ENCODE data around the gene LMF1. TPM values are rescaled to one million over a fixed set of nuclear protein-coding genes. Genes with fewer than 3 reads are reported as not detected.

LMF1 gene
- total and polyA plus RNA-seq, 8 donors = 7.6 to 121 (median 15.8) TPM

DNA sequence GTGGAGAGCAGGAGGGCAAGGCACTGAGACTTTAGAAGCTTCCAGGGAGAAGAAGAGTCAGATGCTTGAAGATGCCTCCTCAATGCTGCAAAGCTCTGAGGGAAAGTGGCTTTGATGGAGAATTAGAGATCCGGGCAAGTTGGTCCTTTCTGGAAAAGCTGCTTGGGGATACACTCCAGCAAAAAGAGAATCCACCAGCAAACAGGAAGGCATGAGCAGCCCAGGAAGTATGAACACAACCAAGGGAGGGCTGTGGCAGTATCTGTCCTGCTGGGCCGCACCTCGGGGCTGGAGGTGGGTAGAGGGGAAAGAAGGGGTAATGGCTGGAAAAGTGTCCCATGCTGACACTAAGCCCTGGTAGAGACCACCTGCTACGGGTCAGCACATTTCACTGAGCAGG lies 5.3 kb downstream of the LMF1 start:
- intact Hi-C loops (cut with DNase I; ENCODE audit: low total_unique reads) = no loop called here
- 96 to 99% (median 98%) methylated on average over 4 of the region's 4 CpGs for WGBS, 5 donors

DNA sequence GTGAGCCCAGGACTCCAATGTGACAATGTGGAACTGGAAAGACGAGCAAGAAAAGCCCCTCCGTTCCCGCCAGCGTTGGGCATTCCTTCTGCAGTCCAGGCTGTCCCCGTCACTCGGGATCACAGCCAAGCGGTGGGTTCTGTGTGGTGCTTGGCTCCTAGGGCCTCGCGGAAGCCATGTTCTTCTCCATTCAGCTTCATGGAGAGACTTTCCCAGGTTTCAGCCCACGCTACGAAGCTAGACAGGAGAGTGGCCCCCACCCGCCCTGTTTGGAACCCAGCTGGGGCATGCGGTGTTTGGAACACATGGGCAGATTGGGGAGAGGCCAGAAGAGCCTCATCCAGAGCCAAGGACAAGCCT lies 5.8 kb downstream of the LMF1 start:
- Histone ChIP-seq H3K36me3 (peaks cover 0 to 32% (median 22%) of the 10 kb centered on the region in 4 donors), H3K27me3 (no peaks in the 10 kb centered on the region), H3K9me3 (peaks cover 0 to 5% (median 0%) of the 10 kb centered on the region in 4 donors), H3K4me1 (peaks cover 10 to 24% (median 16%) of the 10 kb centered on the region in 4 donors), H3K27ac (no peak overlapping the region), H3K4me3 (no peak overlapping the region)
- TF ChIP-seq POLR2AphosphoS5 (IDR thresholded peaks at IDR 0.05) (no peak), EP300 (IDR thresholded peaks at IDR 0.05) (no peak), POLR2A (IDR thresholded peaks at IDR 0.05) (no peak)
- TF ChIP-seq, protein P1, sequence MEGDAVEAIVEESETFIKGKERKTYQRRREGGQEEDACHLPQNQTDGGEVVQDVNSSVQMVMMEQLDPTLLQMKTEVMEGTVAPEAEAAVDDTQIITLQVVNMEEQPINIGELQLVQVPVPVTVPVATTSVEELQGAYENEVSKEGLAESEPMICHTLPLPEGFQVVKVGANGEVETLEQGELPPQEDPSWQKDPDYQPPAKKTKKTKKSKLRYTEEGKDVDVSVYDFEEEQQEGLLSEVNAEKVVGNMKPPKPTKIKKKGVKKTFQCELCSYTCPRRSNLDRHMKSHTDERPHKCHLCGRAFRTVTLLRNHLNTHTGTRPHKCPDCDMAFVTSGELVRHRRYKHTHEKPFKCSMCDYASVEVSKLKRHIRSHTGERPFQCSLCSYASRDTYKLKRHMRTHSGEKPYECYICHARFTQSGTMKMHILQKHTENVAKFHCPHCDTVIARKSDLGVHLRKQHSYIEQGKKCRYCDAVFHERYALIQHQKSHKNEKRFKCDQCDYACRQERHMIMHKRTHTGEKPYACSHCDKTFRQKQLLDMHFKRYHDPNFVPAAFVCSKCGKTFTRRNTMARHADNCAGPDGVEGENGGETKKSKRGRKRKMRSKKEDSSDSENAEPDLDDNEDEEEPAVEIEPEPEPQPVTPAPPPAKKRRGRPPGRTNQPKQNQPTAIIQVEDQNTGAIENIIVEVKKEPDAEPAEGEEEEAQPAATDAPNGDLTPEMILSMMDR (IDR thresholded peaks at IDR 0.05) = no peak
- 93 to 97% (median 95%) methylated on average over 13 of the region's 13 CpGs for WGBS, 5 donors
- no peak for DNase-seq
- intact Hi-C loops (cut with DNase I; ENCODE audit: low total_unique reads) = no loop called here

More for the DNA sequence above, 5.3 kb downstream of the LMF1 start:
- no peak overlapping the region for H3K27ac ChIP-seq
- peaks cover 13 to 28% (median 20%) of the 10 kb centered on the region in 4 donors for H3K4me1 ChIP-seq
- TF ChIP-seq EP300 (IDR thresholded peaks at IDR 0.05) = no peak
- TF ChIP-seq POLR2AphosphoS5 (IDR thresholded peaks at IDR 0.05) = no peak
- TF ChIP-seq POLR2A (IDR thresholded peaks at IDR 0.05) = no peak
- TF ChIP-seq, protein P1 (IDR thresholded peaks at IDR 0.05) = no peak
- no peaks in the 10 kb centered on the region for H3K27me3 ChIP-seq
- H3K4me3 ChIP-seq = no peak overlapping the region
- peaks cover 0 to 5% (median 0%) of the 10 kb centered on the region in 4 donors for H3K9me3 ChIP-seq
- H3K36me3 ChIP-seq = peaks cover 0 to 32% (median 22%) of the 10 kb centered on the region in 4 donors
- no peak for DNase-seq

DNA sequence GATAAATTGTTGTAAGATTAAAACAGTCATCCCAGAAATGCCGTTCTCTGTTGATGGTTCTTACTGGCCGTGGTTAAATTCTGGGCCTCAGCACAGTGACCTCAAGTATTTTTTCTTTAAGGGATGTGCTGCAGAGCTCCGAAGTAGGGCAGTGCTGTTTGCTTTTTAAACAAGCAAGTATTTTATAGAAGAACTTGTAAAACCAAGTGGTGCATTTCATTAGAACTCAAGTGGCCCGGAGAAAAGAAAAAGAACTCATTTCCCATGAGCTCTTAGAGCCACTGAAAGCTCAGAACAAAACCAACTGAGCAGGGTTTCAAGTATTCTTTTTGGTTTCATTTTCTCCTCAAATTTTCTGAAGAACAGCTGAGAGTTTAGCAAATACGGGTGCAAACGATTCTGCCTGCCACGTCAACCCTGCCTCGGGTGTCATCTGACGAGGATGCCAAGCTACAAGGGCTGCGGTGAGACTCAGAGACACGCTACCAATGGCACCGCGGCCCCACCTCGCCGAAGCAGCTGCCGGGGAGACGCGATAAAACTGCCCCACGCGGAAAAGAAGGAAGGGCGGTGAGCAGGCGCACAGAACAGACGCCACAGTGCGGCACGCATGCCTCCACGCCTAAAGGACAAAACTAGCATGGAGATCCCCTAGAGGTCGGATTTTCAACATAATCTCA lies 6.3 kb downstream of the LMF1 start:
- no peak overlapping the region for H3K27ac ChIP-seq
- H3K27me3 ChIP-seq = no peaks in the 10 kb centered on the region
- H3K4me3 ChIP-seq = no peak overlapping the region
- 70 to 86% (median 81%) methylated on average over 27 of the region's 27 CpGs for WGBS, 5 donors
- H3K4me1 ChIP-seq = peaks cover 5 to 19% (median 11%) of the 10 kb centered on the region in 4 donors
- intact Hi-C loops (cut with DNase I; ENCODE audit: low total_unique reads) = no loop called here
- peaks cover 0 to 5% (median 0%) of the 10 kb centered on the region in 4 donors for H3K9me3 ChIP-seq
- no peak for DNase-seq
- H3K36me3 ChIP-seq = peaks cover 0 to 35% (median 22%) of the 10 kb centered on the region in 4 donors
- TF ChIP-seq EP300 (IDR thresholded peaks at IDR 0.05) (no peak), POLR2A (IDR thresholded peaks at IDR 0.05) (no peak), POLR2AphosphoS5 (IDR thresholded peaks at IDR 0.05) (no peak)
- TF ChIP-seq, protein P1 (IDR thresholded peaks at IDR 0.05) = no peak

DNA sequence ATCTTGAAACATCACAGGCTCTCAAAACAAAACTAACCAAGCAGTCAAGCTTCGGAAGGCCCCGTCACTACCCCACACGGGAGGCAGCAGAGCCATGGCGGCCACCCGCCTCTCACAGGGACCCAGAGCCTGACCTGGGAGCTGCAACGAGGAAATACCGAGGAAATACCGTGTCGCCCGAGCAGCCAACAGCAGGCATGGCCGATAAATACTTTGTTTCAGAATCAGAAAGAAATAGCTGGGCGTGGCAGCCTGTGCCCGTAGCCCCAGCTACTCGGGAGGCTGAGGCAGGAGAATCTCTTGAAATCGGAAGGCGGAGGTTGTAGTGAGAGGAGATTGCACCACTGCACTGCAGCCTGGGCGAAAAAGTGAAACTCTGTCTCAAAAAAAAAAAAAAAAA lies 6.9 kb downstream of the LMF1 start:
- intact Hi-C loops (cut with DNase I; ENCODE audit: low total_unique reads) = no loop called here
- peak overlapping the region in 1 of 5 donors; percentile 8 for H3K27ac ChIP-seq
- H3K27me3 ChIP-seq = no peaks in the 10 kb centered on the region
- peaks cover 0 to 13% (median 5%) of the 10 kb centered on the region in 4 donors for H3K4me1 ChIP-seq
- TF ChIP-seq POLR2A (IDR thresholded peaks at IDR 0.05) = no peak
- TF ChIP-seq EP300 (IDR thresholded peaks at IDR 0.05) = no peak
- TF ChIP-seq, protein P1 (IDR thresholded peaks at IDR 0.05) = no peak
- TF ChIP-seq POLR2AphosphoS5 (IDR thresholded peaks at IDR 0.05) = no peak
- peaks cover 0 to 5% (median 0%) of the 10 kb centered on the region in 4 donors for H3K9me3 ChIP-seq
- 51 to 75% (median 73%) methylated on average over 17 of the region's 17 CpGs for WGBS, 5 donors
- no peak overlapping the region for H3K4me3 ChIP-seq
- no peak for DNase-seq
- peaks cover 0 to 38% (median 22%) of the 10 kb centered on the region in 4 donors for H3K36me3 ChIP-seq
